Stimulated activated naive CD4-positive, alpha-beta T cell treated with Interleukin-2 at 50 U/mL for 16 hours (primary cell): ENCODE results near the gene PAPPA2.

ENCODE experiments used
- DNase-seq: peaks from one replicate; lab custom pipeline; 2025; lab: John Stamatoyannopoulos, UW

The PAPPA2 gene

DNA sequence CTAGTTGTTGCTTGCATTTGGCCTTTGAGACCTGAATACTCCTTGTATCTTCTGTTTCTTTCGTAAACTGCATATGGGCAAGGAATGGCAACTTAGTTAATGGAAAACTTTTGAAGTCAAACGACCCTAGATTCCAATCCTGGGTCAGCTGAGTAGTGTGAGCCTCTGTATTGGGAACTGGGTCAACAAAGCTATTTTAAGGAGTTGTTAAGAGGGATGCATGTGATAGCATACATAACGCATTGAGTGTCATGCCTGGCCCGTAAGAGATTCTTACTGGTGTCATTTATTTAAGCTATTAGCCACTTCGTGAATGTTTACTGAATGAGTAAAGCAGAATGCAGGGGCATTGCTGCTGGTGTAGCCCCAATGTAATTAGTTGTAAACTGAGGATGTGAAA, 340.1 kb downstream of the PAPPA2 start:
- no peak for DNase-seq

GRCh38 chr1:176803596-176803995, 340.6 kb downstream of the PAPPA2 start:
- DNase-seq: no peak

GRCh38 chr1:176809292-176809691, 346.3 kb downstream of the PAPPA2 start:
- no peak for DNase-seq

- DNase-seq: no peak
Observed at GRCh38 chr1:176811511-176812288, 348.7 kb downstream of the PAPPA2 start.

- no peak for DNase-seq
Observed at GRCh38 chr1:176815621-176816020, 352.6 kb downstream of the PAPPA2 start.

GRCh38 chr1:176816232-176816631, 353.3 kb downstream of the PAPPA2 start:
- no peak for DNase-seq

- DNase-seq: no peak
Observed at GRCh38 chr1:176820391-176821031, 357.5 kb downstream of the PAPPA2 start.

- no peak for DNase-seq
Observed at GRCh38 chr1:176826265-176826664, 363.3 kb downstream of the PAPPA2 start.

DNA sequence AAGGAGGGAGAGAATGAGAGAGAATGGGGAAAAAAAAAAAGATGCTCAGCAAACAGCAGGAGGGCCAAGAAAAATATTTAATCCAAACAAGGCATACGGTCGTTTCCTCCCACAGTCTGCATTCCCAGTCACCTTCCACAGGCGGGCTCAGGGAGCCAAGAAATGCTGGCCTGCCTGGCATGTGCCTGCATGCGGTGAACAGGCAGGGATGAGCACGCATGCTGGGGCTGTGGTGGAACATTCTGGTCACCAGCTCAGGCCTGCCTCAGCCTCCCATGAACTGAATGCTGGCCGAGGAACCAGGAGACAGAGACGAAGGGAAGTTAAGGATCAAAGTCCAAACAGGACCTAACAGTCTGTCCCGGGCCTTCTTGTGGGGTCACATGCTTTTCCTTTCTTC, 366.3 kb downstream of the PAPPA2 start:
- DNase-seq: no peak

DNA sequence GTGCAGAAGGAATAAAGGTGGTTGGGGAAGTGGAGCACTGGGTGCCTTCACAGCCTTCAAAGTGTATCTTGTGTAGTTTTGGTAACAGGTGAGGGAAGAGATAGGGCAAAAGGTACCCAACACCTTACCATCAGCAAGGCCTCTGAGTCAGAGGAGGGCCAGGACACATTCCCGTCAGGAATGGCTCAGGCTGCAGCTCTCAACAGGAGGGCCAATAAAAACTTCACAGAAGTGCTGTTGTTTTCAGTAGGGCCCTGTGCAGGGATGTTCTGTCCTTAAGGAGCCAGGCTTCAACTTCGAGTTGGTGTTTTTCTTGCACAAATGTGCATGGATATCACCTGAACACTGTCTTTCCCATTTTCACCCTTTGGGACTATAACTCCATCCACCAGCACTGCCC, 368.2 kb downstream of the PAPPA2 start:
- no peak for DNase-seq

DNA sequence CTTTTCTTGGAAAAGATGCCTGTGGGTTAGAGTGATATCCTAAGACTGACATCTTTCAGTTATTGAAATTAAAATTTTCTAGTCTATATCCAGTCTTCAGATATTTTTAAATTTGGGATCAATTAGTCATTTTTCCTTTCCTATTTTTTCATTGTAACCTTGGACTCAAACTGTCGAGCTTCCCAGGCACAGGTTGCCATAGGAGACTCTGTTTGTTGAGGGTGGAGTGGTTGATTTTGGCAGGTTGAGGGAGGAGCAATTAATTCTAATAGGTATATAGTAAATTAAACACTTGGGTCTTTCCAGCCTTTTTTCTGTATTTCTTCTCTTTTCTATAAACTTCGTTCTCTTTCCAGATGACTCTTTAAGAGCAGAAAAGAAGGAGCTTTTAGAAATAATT, 374.7 kb downstream of the PAPPA2 start:
- no peak for DNase-seq

- DNase-seq: no peak
Observed at GRCh38 chr1:176838276-176838995, 375.5 kb downstream of the PAPPA2 start.

DNA sequence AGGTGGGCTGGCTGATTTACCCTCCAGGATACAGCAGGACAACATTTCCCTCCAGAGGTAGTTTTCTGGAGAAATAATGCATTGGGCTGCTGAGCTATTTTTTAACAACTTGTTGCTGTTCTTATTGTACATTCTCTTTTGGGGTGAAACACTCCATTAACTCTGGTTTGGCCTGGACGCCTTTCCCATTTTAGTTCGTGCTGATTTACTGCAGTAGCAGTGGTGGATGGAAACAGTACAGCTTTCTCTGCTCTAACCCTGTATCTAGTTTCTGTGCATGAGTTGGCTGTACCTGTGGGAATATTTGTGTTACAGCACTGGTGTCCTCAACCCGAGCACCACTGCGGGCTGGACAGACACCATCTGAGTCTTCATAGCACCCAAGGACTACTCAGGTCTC, 376.2 kb downstream of the PAPPA2 start:
- no peak for DNase-seq

GRCh38 chr1:176841238-176841637, 378.3 kb downstream of the PAPPA2 start:
- no peak for DNase-seq

DNA sequence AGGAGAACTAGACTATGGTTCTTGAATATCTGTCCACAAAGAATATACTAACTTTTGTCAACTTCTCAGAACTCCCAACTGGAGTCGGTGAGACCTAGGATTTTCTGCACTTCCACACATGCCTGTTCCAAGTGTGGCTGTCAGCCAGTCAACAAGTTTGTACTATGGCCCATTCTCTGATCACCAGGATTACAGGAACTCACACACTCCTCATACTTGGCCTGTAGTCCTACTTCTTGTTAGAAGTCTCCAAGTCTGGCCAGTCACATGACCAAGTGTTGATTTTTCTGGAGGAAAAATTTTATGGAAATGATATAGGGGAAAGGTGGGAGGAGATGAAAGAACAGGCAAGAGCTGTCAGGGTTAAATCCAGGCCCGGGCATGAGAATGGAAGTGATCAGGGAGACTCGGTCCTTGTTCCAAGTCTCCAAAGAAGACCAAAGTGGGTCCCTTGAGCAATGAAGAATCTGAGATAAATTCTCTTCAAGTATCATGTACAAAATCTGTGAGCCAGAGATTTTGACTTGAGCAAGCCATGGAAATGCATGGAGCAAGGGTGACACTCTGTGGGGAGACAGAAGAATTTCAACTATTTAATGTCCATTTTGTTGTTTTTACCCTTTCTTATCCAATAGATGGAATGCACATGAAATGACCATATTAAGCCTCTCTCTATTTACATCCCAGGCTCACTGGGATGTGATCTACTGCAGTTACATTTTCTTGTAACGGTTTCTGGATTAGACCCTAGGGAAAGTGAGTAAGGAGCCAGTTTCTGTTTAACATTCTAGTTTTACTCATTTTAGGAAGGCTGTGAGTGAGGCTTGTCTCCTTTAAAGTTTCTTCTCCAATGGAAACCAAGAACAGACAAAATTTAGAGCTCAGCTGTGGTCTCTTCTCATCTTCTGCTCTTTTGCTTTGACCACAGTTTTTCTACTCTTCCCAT, 380.6 kb downstream of the PAPPA2 start:
- no peak for DNase-seq

GRCh38 chr1:176847052-176847451, 384.1 kb downstream of the PAPPA2 start:
- no peak for DNase-seq

GRCh38 chr1:176849281-176849680, 386.3 kb downstream of the PAPPA2 start:
- no peak for DNase-seq

GRCh38 chr1:176850871-176851270, 387.9 kb downstream of the PAPPA2 start:
- DNase-seq: no peak

- DNase-seq: no peak
Observed at GRCh38 chr1:176852124-176852523, 389.1 kb downstream of the PAPPA2 start.

GRCh38 chr1:176853503-176853902, 390.5 kb downstream of the PAPPA2 start:
- no peak for DNase-seq

DNA sequence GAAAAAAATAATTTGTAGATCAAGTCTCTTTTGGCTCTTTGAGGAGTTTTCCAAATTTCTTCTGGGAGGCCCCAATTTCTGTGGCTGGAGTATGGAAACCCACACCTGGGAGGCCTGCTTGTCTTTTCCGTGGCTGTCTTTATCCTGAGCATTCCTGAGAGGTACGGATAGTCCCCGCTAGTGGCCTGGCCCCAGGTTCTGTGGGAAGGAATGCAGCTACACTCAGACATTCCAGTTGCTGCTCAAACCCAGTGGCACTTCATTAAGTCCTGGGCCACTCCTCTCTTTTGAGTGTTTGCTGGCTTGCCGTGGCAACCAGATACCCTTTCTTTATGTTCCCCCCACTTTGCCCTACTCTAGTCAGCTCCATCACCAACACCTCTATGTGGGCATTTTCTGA, 391.1 kb downstream of the PAPPA2 start:
- DNase-seq: no peak
